ENCODE data around the gene KLHL5.

KLHL5 gene

DNA sequence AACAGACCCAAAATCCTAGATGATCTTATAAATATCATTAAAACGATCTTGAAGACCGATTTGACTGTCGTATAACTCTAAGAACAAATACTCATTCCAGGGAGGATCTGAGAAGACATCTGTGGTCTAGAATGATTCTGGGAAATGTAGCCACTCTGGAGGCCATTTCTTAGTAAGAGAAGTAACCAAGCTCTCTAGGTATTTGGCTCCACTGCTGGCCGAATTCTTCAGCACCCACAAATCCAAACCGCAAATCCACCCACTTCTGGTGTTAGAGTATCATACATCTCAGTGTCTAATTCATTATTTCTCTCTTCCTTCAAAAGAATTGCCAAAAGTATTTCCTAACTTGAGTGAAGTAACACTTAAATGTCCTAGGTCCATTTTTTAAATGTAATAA, 23.9 kb downstream of the KLHL5 start:
- TF ChIP-seq POLR2A (IDR thresholded peaks at IDR 0.05; ENCODE audit: extremely low read depth, insufficient read length) (no peak), CTCF (IDR thresholded peaks at IDR 0.05; ENCODE audit: low read depth, low read length) (no peak), MAX (IDR thresholded peaks at IDR 0.05; ENCODE audit: low read depth, low read length) (no peak), MYC (IDR thresholded peaks at IDR 0.05; ENCODE audit: low read depth, low read length) (no peak)
- DNase-seq (ENCODE audit: low read depth), result no peak
- no peak overlapping the region for H3K4me3 ChIP-seq (ENCODE audit: low read depth, low read length)

DNA sequence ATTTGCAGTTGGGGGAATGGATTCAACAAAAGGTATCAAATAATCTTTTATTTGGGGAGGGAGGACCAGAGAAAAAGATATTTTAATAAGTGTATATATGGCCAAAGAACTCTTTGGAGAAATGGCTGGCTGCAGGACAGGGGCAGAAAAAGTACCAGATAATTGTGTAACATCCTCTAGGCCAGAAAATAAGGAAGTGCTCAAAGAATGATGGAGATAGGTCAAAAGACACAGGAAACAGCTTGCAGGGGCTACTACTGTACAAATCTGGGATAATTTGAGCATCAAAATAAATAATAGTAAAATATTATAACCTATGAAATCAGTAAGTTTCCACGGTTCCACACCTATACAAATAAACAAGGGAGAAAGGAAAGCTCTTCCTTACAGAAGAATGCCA, 34.8 kb downstream of the KLHL5 start:
- TF ChIP-seq MYC (IDR thresholded peaks at IDR 0.05; ENCODE audit: low read depth, low read length), result no peak
- no peak for TF ChIP-seq MAX (IDR thresholded peaks at IDR 0.05; ENCODE audit: low read depth, low read length)
- TF ChIP-seq POLR2A (IDR thresholded peaks at IDR 0.05; ENCODE audit: extremely low read depth, insufficient read length), result no peak
- TF ChIP-seq CTCF (IDR thresholded peaks at IDR 0.05; ENCODE audit: low read depth, low read length), result no peak
- no peak overlapping the region for H3K4me3 ChIP-seq (ENCODE audit: low read depth, low read length)
- peak; percentile 70 for DNase-seq (ENCODE audit: low read depth)

DNA sequence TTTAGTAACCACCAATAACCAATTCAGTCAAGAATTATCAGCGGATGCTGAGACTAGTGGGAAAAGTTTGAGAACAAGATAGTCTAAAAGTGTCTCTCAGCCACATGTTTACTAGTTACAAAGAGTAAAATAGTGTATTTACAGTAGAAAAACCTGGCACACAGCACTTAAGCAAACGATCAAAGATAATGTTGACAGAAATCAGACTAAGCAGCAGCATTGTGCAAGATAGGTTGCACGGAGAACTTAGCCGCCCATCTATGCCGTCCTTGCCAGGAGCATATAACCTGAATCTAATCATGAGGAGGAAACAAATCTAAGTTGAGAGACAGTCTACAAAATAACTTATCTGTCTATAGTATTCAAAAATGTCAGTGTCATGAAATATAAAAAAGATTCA, 35.3 kb downstream of the KLHL5 start:
- TF ChIP-seq MYC (IDR thresholded peaks at IDR 0.05; ENCODE audit: low read depth, low read length) (no peak), POLR2A (IDR thresholded peaks at IDR 0.05; ENCODE audit: extremely low read depth, insufficient read length) (no peak), MAX (IDR thresholded peaks at IDR 0.05; ENCODE audit: low read depth, low read length) (no peak), CTCF (IDR thresholded peaks at IDR 0.05; ENCODE audit: low read depth, low read length) (no peak)
- no peak overlapping the region for H3K4me3 ChIP-seq (ENCODE audit: low read depth, low read length)
- DNase-seq (ENCODE audit: low read depth), result no peak

- DNase-seq (ENCODE audit: low read depth), result no peak
- H3K4me3 ChIP-seq (ENCODE audit: low read depth, low read length), result no peak overlapping the region
- TF ChIP-seq MAX (IDR thresholded peaks at IDR 0.05; ENCODE audit: low read depth, low read length) (no peak), CTCF (IDR thresholded peaks at IDR 0.05; ENCODE audit: low read depth, low read length) (no peak), POLR2A (IDR thresholded peaks at IDR 0.05; ENCODE audit: extremely low read depth, insufficient read length) (no peak), MYC (IDR thresholded peaks at IDR 0.05; ENCODE audit: low read depth, low read length) (no peak)
Measured at GRCh38 chr4:39102297-39102696, 40.3 kb downstream of the KLHL5 start.

DNA sequence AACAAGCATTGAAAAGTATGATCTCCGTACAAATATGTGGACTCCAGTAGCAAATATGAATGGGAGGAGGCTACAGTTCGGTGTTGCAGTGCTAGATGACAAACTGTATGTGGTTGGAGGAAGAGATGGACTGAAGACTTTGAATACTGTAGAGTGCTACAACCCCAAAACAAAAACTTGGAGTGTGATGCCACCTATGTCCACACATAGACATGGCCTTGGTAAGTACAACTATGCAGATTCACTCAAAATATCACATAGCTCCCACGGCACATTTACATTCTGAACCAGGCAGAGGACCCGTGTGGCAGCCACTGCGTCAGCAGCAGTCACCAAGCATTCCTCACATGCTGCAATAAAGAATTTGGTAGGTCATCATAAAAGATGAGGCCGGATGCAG, 41.3 kb downstream of the KLHL5 start:
- DNase-seq (ENCODE audit: low read depth), result peak; percentile 25
- no peak overlapping the region for H3K4me3 ChIP-seq (ENCODE audit: low read depth, low read length)
- TF ChIP-seq CTCF (IDR thresholded peaks at IDR 0.05; ENCODE audit: low read depth, low read length), result no peak
- TF ChIP-seq MAX (IDR thresholded peaks at IDR 0.05; ENCODE audit: low read depth, low read length), result no peak

DNA sequence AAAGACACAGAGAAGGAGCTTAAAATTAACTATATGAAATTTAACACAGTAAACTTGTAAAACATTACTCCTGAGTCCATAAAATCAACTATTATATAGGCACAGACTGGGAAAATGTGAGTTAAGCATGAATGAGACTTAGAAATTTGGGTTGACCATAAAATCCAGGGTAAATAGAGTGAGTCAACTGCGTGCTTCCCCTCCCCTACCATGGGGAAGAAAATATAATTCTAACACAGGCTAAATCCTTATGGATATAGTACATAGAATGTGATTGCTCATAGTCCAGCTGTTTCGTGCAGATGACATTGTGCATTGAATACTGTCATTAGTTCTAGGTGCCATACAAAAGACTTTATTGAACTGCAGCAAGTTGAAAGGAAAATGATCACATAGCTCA, 42.2 kb downstream of the KLHL5 start:
- no peak for DNase-seq (ENCODE audit: low read depth)
- no peak for TF ChIP-seq POLR2A (IDR thresholded peaks at IDR 0.05; ENCODE audit: extremely low read depth, insufficient read length)
- no peak for TF ChIP-seq MYC (IDR thresholded peaks at IDR 0.05; ENCODE audit: low read depth, low read length)
- TF ChIP-seq MAX (IDR thresholded peaks at IDR 0.05; ENCODE audit: low read depth, low read length), result no peak
- no peak for TF ChIP-seq CTCF (IDR thresholded peaks at IDR 0.05; ENCODE audit: low read depth, low read length)

More for the DNA sequence above, 42.2 kb downstream of the KLHL5 start:
- no peak overlapping the region for H3K4me3 ChIP-seq (ENCODE audit: low read depth, low read length)
